CD14-positive monocyte (primary cell): ENCODE results near the gene LY86. TPM values are rescaled to one million over a fixed set of nuclear protein-coding genes. Genes with fewer than 3 reads are reported as not detected.

Experiments used
- DNase-seq, 3 donors: peaks; one replicate each; pipeline ENCODE4 v3.0.0-alpha.2; 2011 to 2022
- H2AFZ ChIP-seq: 2 replicates; pipeline ENCODE4 v1.6.0; 2012; ENCODE audit warnings: mild to moderate bottlenecking, low read depth, low read length, inconsistent platforms; ENCODE audit not compliant: insufficient read depth, poor library complexity, severe bottlenecking
- H3K27ac ChIP-seq, 2 donors: 1 replicate in 1 of 2; 2 replicates in 1 of 2; pipeline ENCODE4 v1.5.1; 2012 to 2013; ENCODE audit warnings: low read length in 2 of 2, control low read depth in 1 of 2, inconsistent platforms in 1 of 2, low read depth in 1 of 2, mild to moderate bottlenecking in 1 of 2
- H3K27me3 ChIP-seq, 2 donors: one replicate each; pipeline versions ENCODE4 v1.6.0 to v1.6.1; 2011 to 2013; ENCODE audit warnings: low read length in 2 of 2; ENCODE audit not compliant: control insufficient read depth in 2 of 2, insufficient read depth in 2 of 2
- H3K36me3 ChIP-seq, 2 donors: replicated peaks in 1 of 2; 1 replicate in 1 of 2; 2 replicates in 1 of 2; pipeline versions ENCODE4 v1.5.1 to v1.6.1; 2012 to 2013; ENCODE audit warnings: low read length in 2 of 2, control low read depth in 1 of 2, inconsistent platforms in 1 of 2, mild to moderate bottlenecking in 1 of 2; ENCODE audit not compliant: insufficient read depth in 2 of 2, control insufficient read depth in 1 of 2
- H3K4me1 ChIP-seq, 2 donors: 1 replicate in 1 of 2; 2 replicates in 1 of 2; pipeline versions ENCODE4 v1.5.1 to v1.6.1; 2012 to 2013; ENCODE audit warnings: low read length in 2 of 2, control low read depth in 1 of 2, inconsistent platforms in 1 of 2, mild to moderate bottlenecking in 1 of 2, moderate library complexity in 1 of 2; ENCODE audit not compliant: insufficient read depth in 2 of 2, control insufficient read depth in 1 of 2
- H3K4me2 ChIP-seq: replicated peaks from 2 replicates; pipeline ENCODE3; 2012; ENCODE audit warnings: low read length, moderate library complexity, mild to moderate bottlenecking; ENCODE audit not compliant: poor library complexity, severe bottlenecking; ENCODE audit errors: extremely low read depth
- H3K4me3 ChIP-seq, 3 experiments: fragments of 200-600 bp in 1 of 3; sonication (generic) in 1 of 3; replicated peaks in 1 of 3; 1 replicate in 2 of 3; 2 replicates in 1 of 3; pipeline ENCODE4 v1.5.1; 2011 to 2013; ENCODE audit warnings: low read length in 3 of 3, mild to moderate bottlenecking in 3 of 3, control low read depth in 2 of 3, low read depth in 2 of 3, inconsistent platforms in 1 of 3, moderate library complexity in 1 of 3
- H3K79me2 ChIP-seq: 2 replicates; pipeline ENCODE4 v1.6.0; 2012; ENCODE audit warnings: mild to moderate bottlenecking, control low read depth, inconsistent platforms, low read length, moderate library complexity; ENCODE audit not compliant: insufficient read depth
- H3K9ac ChIP-seq: 2 replicates; pipeline ENCODE4 v1.6.0; 2017; ENCODE audit warnings: low read length, mild to moderate bottlenecking; ENCODE audit not compliant: insufficient read depth, poor library complexity, severe bottlenecking
- H3K9me3 ChIP-seq, 2 donors: replicated peaks in 1 of 2; 1 replicate in 1 of 2; 2 replicates in 1 of 2; pipeline versions ENCODE4 v1.5.1 to v1.6.1; 2012 to 2013; ENCODE audit warnings: low read length in 2 of 2, control low read depth in 1 of 2; ENCODE audit not compliant: control insufficient read depth in 1 of 2, insufficient read depth in 1 of 2
- H4K20me1 ChIP-seq: 2 replicates; pipeline ENCODE4 v1.6.0; 2012; ENCODE audit warnings: mild to moderate bottlenecking, low read length, control low read depth, moderate library complexity; ENCODE audit not compliant: insufficient read depth
- H3K27ac Mint-ChIP-seq, 7 donors: one replicate each; pipeline ENCODE4 v1.8.0; 2020; ENCODE audit warnings: mild to moderate bottlenecking in 7 of 7, mixed read lengths in 7 of 7, moderate library complexity in 6 of 7, inconsistent platforms in 2 of 7
- H3K27me3 Mint-ChIP-seq, 3 donors: one replicate each; pipeline ENCODE4 v1.8.0; 2021 to 2022; ENCODE audit warnings: low read depth in 3 of 3, mild to moderate bottlenecking in 3 of 3, mixed read lengths in 3 of 3, moderate library complexity in 3 of 3, inconsistent platforms in 1 of 3
- H3K36me3 Mint-ChIP-seq, 2 donors: one replicate each; pipeline ENCODE4 v1.8.0; 2020; ENCODE audit warnings: mixed read lengths in 2 of 2, inconsistent platforms in 1 of 2, mild to moderate bottlenecking in 1 of 2
- H3K4me1 Mint-ChIP-seq: one replicate; pipeline ENCODE4 v1.8.0; 2020; ENCODE audit warnings: mild to moderate bottlenecking, mixed read lengths
- H3K4me3 Mint-ChIP-seq, 2 donors: one replicate each; pipeline ENCODE4 v1.8.0; 2020; ENCODE audit warnings: mild to moderate bottlenecking in 2 of 2, mixed read lengths in 2 of 2, moderate library complexity in 1 of 2
- H3K9me3 Mint-ChIP-seq, 7 donors: one replicate each; pipeline ENCODE4 v1.8.0; 2020 to 2022; ENCODE audit warnings: mixed read lengths in 7 of 7, mild to moderate bottlenecking in 6 of 7, moderate library complexity in 6 of 7, inconsistent platforms in 2 of 7
- WGBS: methylation state at CpG from one replicate; pipeline ENCODE4 v1.1.5; 2013; ENCODE audit warnings: missing lambda C conversion rate; ENCODE audit not compliant: insufficient coverage; 5-methylcytosine and 5-hydroxymethylcytosine counted together
- intact Hi-C, 2 donors: fragments of 100-400 bp; cut with micrococcal nuclease; formaldehyde crosslinking; loops; one replicate each; pipeline versions ENCODE4 v1.15.0 to v1.15.1; 2023
- polyA plus RNA-seq, 3 donors: library from polyadenylated mRNA; depleted of rRNA in 1 of 3; unstranded in 2 of 3; stranded (reverse) in 1 of 3; fragments of 300-500 nt in 2 of 3; fragments of >200 nt in 1 of 3; fragmentation: Illumina TruSeq in 2 of 3; gene quantifications; 1 replicate in 2 of 3; 2 replicates in 1 of 3; pipeline ENCODE4 v1.2.3, GENCODE V29; 2012 to 2021
- TF ChIP-seq, protein P1 (sequence below): fragments of 200-600 bp; IDR thresholded peaks from one replicate; pipeline ENCODE4 v1.8.0; 2022; ENCODE audit warnings: antibody characterized with exemption, mild to moderate bottlenecking

Gene LY86
- polyA plus RNA-seq, 3 donors, result 166 to 609 (median 454) TPM

DNA sequence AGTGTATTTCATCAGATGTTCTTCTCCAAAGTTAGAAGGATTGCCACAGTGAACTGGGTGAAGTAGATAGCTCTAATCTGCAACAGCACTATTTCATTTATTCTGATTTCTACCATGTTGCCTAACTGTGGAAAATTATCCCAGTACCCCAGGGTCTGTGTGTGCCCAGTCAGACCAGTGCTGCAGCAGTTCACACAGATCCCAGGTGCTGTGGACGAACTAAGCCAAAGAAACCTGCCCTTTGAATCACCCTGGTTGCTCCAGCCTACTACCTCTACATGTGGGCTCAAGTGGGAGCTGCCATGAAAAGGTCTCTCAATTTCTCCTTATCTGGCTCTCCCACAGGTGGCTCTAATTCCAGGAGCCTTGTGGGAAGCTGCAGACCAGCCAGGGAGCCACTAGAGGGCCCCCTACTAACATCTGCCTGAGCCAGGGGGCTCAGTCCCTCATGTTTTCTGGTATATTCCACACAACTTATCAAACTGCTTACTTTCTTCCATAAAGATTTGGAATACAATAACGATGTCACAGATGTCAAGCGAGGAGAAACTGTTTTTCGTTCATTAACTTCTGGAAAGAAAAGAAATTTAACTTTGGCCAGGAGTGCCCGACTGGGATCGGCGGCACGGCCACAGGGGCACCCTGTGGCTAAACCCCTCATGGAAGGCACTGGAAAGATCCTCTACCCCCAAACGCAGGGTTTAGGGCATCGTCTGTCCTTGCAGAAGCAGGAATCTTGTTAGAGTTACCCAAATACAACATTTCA is 31.6 kb upstream of the LY86 start:
- H3K9me3 Mint-ChIP-seq, result peaks cover 0 to 2% (median 0%) of the 10 kb centered on the region in 7 donors
- Histone ChIP-seq H3K79me2 (no peaks in the 10 kb centered on the region), H3K36me3 (no peaks in the 10 kb centered on the region), H3K9ac (no peak overlapping the region), H4K20me1 (no peaks in the 10 kb centered on the region), H3K9me3 (no peaks in the 10 kb centered on the region), H2AFZ (no peak overlapping the region), H3K4me3 (peak overlapping the region in 1 of 3 experiments; percentile 18), H3K27me3 (no peaks in the 10 kb centered on the region), H3K27ac (peak overlapping the region; percentile 26 to 49), H3K4me2 (peak overlapping the region; percentile 46), H3K4me1 (peaks cover 16 to 17% of the 10 kb centered on the region in 2 donors)
- TF ChIP-seq, protein P1, sequence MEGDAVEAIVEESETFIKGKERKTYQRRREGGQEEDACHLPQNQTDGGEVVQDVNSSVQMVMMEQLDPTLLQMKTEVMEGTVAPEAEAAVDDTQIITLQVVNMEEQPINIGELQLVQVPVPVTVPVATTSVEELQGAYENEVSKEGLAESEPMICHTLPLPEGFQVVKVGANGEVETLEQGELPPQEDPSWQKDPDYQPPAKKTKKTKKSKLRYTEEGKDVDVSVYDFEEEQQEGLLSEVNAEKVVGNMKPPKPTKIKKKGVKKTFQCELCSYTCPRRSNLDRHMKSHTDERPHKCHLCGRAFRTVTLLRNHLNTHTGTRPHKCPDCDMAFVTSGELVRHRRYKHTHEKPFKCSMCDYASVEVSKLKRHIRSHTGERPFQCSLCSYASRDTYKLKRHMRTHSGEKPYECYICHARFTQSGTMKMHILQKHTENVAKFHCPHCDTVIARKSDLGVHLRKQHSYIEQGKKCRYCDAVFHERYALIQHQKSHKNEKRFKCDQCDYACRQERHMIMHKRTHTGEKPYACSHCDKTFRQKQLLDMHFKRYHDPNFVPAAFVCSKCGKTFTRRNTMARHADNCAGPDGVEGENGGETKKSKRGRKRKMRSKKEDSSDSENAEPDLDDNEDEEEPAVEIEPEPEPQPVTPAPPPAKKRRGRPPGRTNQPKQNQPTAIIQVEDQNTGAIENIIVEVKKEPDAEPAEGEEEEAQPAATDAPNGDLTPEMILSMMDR, result peak; percentile 72
- 29% methylated on average over 1 of the region's 10 CpGs for WGBS
- peak overlapping the region in 4 of 7 donors; percentile 24 to 85 (median 68) for H3K27ac Mint-ChIP-seq
- intact Hi-C loops, result no loop called here
- H3K36me3 Mint-ChIP-seq, result no peaks in the 10 kb centered on the region
- DNase-seq, result peak; percentile 52 to 76 (median 58)
- H3K27me3 Mint-ChIP-seq, result peaks cover 0 to 6% (median 4%) of the 10 kb centered on the region in 3 donors
- H3K4me1 Mint-ChIP-seq, result peaks cover 19% of the 10 kb centered on the region
- H3K4me3 Mint-ChIP-seq, result peak overlapping the region in 1 of 2 donors; percentile 72

DNA sequence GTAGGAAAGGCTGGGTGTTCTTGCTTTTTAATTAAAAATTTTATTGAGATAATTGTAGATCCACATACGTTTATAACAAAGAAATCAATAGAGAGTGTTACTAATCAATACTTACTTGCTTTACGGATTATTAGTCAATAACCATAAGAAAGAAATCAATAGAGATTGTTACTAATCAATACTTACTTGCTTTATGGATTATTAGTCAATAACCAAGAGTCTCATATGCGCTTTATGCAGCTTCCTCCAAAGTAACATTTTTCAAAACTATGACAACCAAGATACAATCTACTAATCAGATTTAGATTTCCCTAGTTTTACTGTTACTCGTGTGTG is 31.0 kb upstream of the LY86 start:
- no CpG with 5 or more reads among the region's 4 CpGs for WGBS
- H3K4me1 ChIP-seq, result peaks cover 16 to 17% of the 10 kb centered on the region in 2 donors
- no peaks in the 10 kb centered on the region for H3K36me3 ChIP-seq
- no peak for DNase-seq
- H3K4me3 Mint-ChIP-seq, result no peak overlapping the region
- H4K20me1 ChIP-seq, result no peaks in the 10 kb centered on the region
- H3K9me3 Mint-ChIP-seq, result peaks cover 0 to 3% (median 0%) of the 10 kb centered on the region in 7 donors
- H3K27ac ChIP-seq, result no peak overlapping the region
- H3K79me2 ChIP-seq, result no peaks in the 10 kb centered on the region
- no peak overlapping the region for H3K27ac Mint-ChIP-seq
- intact Hi-C loops, result no loop called here
- no peak overlapping the region for H3K4me3 ChIP-seq
- no peak overlapping the region for H2AFZ ChIP-seq
- no peak overlapping the region for H3K9ac ChIP-seq
- H3K36me3 Mint-ChIP-seq, result no peaks in the 10 kb centered on the region
- no peaks in the 10 kb centered on the region for H3K27me3 ChIP-seq
- no peak overlapping the region for H3K4me2 ChIP-seq
- TF ChIP-seq, protein P1, result no peak
- H3K27me3 Mint-ChIP-seq, result peaks cover 0 to 6% (median 4%) of the 10 kb centered on the region in 3 donors
- no peaks in the 10 kb centered on the region for H3K9me3 ChIP-seq
- peaks cover 19% of the 10 kb centered on the region for H3K4me1 Mint-ChIP-seq
